ENCODE data around the gene CRAT.
A peak's percentile ranks its signal among the peaks of the same experiment; 100 is the strongest.

Gene CRAT

GRCh38 chr9:129071526-129072126 is 39.0 kb downstream of the CRAT start:
- Histone ChIP-seq H3K4me3 (no peak overlapping the region), H3K27ac (peak overlapping the region in 1 of 21 experiments; percentile 29)

GRCh38 chr9:129070696-129071525 is 39.7 kb downstream of the CRAT start:
- Histone ChIP-seq H3K4me3 (no peak overlapping the region), H3K27ac (peak overlapping the region in 1 of 21 experiments; percentile 29)

- H3K4me3 ChIP-seq: no peak overlapping the region
- H3K27ac ChIP-seq: peak overlapping the region in 3 of 21 experiments; percentile 14 to 54 (median 32)
Observed at GRCh38 chr9:129069862-129070641, 40.5 kb downstream of the CRAT start.

- Histone ChIP-seq H3K27ac (peak overlapping the region in 11 of 21 experiments; percentile 1 to 78 (median 54)), H3K4me3 (no peak overlapping the region)
Observed at GRCh38 chr9:129068990-129069861, 41.4 kb downstream of the CRAT start.

GRCh38 chr9:129068110-129068509 is 42.5 kb downstream of the CRAT start:
- peak overlapping the region in 4 of 21 experiments; percentile 29 to 78 (median 74) for H3K27ac ChIP-seq
- H3K4me3 ChIP-seq: no peak overlapping the region

- no peak overlapping the region for H3K4me3 ChIP-seq
- H3K27ac ChIP-seq: no peak overlapping the region
Observed at GRCh38 chr9:129064499-129064908, 46.1 kb downstream of the CRAT start.

- H3K4me3 ChIP-seq: no peak overlapping the region
Observed at GRCh38 chr9:129063061-129063460, 47.5 kb downstream of the CRAT start.

GRCh38 chr9:129060991-129061390 is 49.6 kb downstream of the CRAT start:
- H3K27ac ChIP-seq: no peak overlapping the region
- H3K4me3 ChIP-seq: no peak overlapping the region

More at GRCh38 chr9:129063061-129063460, 47.5 kb downstream of the CRAT start:
- no peak overlapping the region for H3K27ac ChIP-seq

GRCh38 chr9:129059796-129060785 is 50.5 kb downstream of the CRAT start:
- Histone ChIP-seq H3K27ac (no peak overlapping the region), H3K4me3 (no peak overlapping the region)

- Histone ChIP-seq H3K4me3 (no peak overlapping the region), H3K27ac (no peak overlapping the region)
Observed at GRCh38 chr9:129058965-129059795, 51.4 kb downstream of the CRAT start.

GRCh38 chr9:129054163-129054851 is 56.3 kb downstream of the CRAT start:
- no peak overlapping the region for H3K4me3 ChIP-seq
- H3K27ac ChIP-seq: no peak overlapping the region

GRCh38 chr9:129053020-129053419 is 57.6 kb downstream of the CRAT start:
- Histone ChIP-seq H3K4me3 (no peak overlapping the region), H3K27ac (peak overlapping the region in 1 of 21 experiments; percentile 34)

- Histone ChIP-seq H3K4me3 (no peak overlapping the region), H3K27ac (peak overlapping the region in 2 of 21 experiments; percentile 34 to 56)
Observed at GRCh38 chr9:129052592-129052991, 58.0 kb downstream of the CRAT start.
